Spleen (tissue), 11 donors: Measurements from ENCODE around the gene ALDOA. TPM values are rescaled to one million over a fixed set of nuclear protein-coding genes. Genes with fewer than 3 reads are reported as not detected.
A peak's percentile ranks its signal among the peaks of the same experiment; 100 is the strongest.

Experiments used
- DNase-seq: peaks from one replicate; pipeline ENCODE4 v3.0.0-alpha.2; 2020
- H3K27ac ChIP-seq, 8 donors: fragments of 200-600 bp; sonication (generic) in 7 of 8; 1 replicate in 4 of 8; 2 replicates in 4 of 8; pipeline versions ENCODE4 v1.5.0 to v1.8.0; 2016 to 2021; ENCODE audit warnings: inconsistent platforms in 4 of 8, mild to moderate bottlenecking in 4 of 8, moderate library complexity in 1 of 8
- H3K27me3 ChIP-seq, 7 donors: fragments of 200-600 bp; sonication (generic) in 6 of 7; replicated peaks in 1 of 7; 1 replicate in 4 of 7; 2 replicates in 3 of 7; pipeline versions ENCODE4 v1.5.0 to v1.8.0; 2016 to 2021; ENCODE audit warnings: inconsistent platforms in 3 of 7, mild to moderate bottlenecking in 1 of 7
- H3K36me3 ChIP-seq, 6 donors: fragments of 200-600 bp; sonication (generic) in 5 of 6; 1 replicate in 4 of 6; 2 replicates in 2 of 6; pipeline versions ENCODE4 v1.5.0 to v1.8.0; 2016 to 2021; ENCODE audit warnings: inconsistent platforms in 2 of 6
- H3K4me1 ChIP-seq, 6 donors: fragments of 200-600 bp; sonication (generic) in 5 of 6; 1 replicate in 3 of 6; 2 replicates in 3 of 6; pipeline versions ENCODE4 v1.5.0 to v1.8.0; 2016 to 2021; ENCODE audit warnings: inconsistent platforms in 3 of 6
- H3K4me3 ChIP-seq, 8 donors: fragments of 200-600 bp; sonication (generic) in 7 of 8; 1 replicate in 4 of 8; 2 replicates in 4 of 8; pipeline versions ENCODE4 v1.5.0 to v1.8.0; 2016 to 2021; ENCODE audit warnings: inconsistent platforms in 4 of 8, mild to moderate bottlenecking in 4 of 8, moderate library complexity in 2 of 8
- H3K9me3 ChIP-seq, 8 donors: fragments of 200-600 bp; sonication (generic) in 7 of 8; 1 replicate in 4 of 8; 2 replicates in 4 of 8; pipeline versions ENCODE4 v1.5.0 to v1.8.0; 2016 to 2021; ENCODE audit warnings: inconsistent platforms in 4 of 8
- CTCF ChIP-seq, 11 experiments: fragments of 200-600 bp in 7 of 11; fragments of 450-650 bp in 4 of 11; sonication (generic) in 4 of 11; IDR thresholded peaks in 8 of 11; conservative IDR thresholded peaks in 3 of 11; 1 replicate in 7 of 11; 2 replicates in 4 of 11; pipeline versions ENCODE4 v1.4.0 to v1.8.0; 2016 to 2021; ENCODE audit warnings: antibody characterized with exemption in 11 of 11, inconsistent platforms in 4 of 11, mild to moderate bottlenecking in 1 of 11
- POLR2A ChIP-seq, 3 donors: fragments of 450-650 bp; IDR thresholded peaks; one replicate each; pipeline ENCODE4 v1.5.1; 2017; ENCODE audit warnings: antibody characterized with exemption in 3 of 3, mild to moderate bottlenecking in 1 of 3
- POLR2AphosphoS5 ChIP-seq, 3 donors: sonication (generic); formaldehyde crosslinking; IDR thresholded peaks; one replicate each; pipeline ENCODE4 v1.5.1; 2017; ENCODE audit warnings: antibody characterized with exemption in 3 of 3
- WGBS, 5 donors: extraction: QIAGEN DNeasy Blood & Tissue Kit in 3 of 5; methylation state at CpG; one replicate each; pipeline versions ENCODE4 v1.1.5 to v1.1.7; 2013 to 2018; 5-methylcytosine and 5-hydroxymethylcytosine counted together
- intact Hi-C: fragments of 100-400 bp; cut with DNase I; formaldehyde crosslinking; loops from one replicate; pipeline ENCODE4 v1.15.0; 2023; ENCODE audit warnings: low total_unique reads
- polyA plus RNA-seq, 3 donors: library from polyadenylated mRNA; stranded (reverse); fragments of 200-250 nt; gene quantifications; one replicate each; pipeline ENCODE4 v1.2.1, GENCODE V29; 2013
- total RNA-seq, 7 donors: library from RNA; depleted of rRNA in 3 of 7; stranded (reverse); fragments of >200 nt in 3 of 7; fragmentation: NEBNext Ultra II Directional in 4 of 7; extraction: Animal tissue kit (Norgen Biotek cat#: 25700) in 4 of 7; gene quantifications; one replicate each; pipeline versions ENCODE4 v1.1.0 to v1.2.1, GENCODE V29; 2016 to 2021
- donor health status: healthy with polysubstance abuse.
- donor health status: DM: no; HTN: no; CAD: no; lungs with moderate emphysema.
- donor health status: DM: no; HTN: no; CAD: no.
- donor health status: Bipolar disorder and iron deficiency.
- donor health status: healthy.
- donor health status: DM: no; HTN: no; CAD: no.
- donor health status: DM: yes; HTN: yes; CAD: no.

ALDOA gene
- total and polyA plus RNA-seq, 10 donors, result 424 to 880 (median 598) TPM

DNA sequence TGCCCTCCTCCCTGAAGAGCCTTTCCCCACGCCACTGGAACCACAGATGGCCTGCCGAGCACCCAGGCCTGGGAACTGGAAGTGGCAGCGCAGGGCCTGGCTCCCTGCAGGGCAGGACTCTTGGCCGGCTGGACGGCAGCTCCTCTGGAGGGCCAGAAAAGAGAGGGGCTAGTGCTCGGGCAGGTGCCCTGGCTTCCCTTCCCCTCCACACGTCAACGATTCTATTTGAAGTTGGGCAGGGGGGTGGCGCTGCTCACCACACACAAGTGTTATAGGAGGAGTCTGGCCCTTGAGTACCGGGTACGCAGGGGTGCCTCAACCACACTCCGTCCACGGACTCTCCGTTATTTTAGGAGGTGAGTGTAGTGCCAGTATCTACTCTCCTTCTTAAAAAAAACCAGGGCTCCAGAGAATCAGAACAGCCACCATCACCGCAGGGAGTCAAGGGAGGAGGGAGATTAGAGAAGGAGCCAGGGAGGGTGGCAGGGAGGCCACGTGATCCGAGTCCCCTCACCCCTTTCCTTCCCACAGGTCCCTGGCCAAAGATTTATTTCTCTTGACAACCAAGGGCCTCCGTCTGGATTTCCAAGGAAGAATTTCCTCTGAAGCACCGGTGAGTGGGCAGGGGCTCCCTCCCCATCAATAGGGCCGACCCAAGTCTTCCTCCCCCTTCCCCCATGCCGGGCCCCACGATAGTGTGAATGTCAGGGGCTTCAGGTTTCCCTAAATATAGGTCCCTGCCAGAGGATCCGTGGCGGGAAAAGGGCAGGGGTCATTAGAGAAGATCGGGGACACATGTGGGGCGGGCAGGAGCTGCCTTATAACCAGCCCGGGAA lies 1.4 kb upstream of the ALDOA start:
- H3K9me3 ChIP-seq, result no peaks in the 10 kb centered on the region

GRCh38 chr16:30064729-30065101 lies 845 bp upstream of the ALDOA start:
- DNase-seq, result no peak
- 0% methylated on average over 24 to 25 of the region's 25 CpGs for WGBS, 5 donors
- peak overlapping the region; percentile 65 to 99 (median 90) for H3K4me3 ChIP-seq
- no peaks in the 10 kb centered on the region for H3K27me3 ChIP-seq
- H3K36me3 ChIP-seq, result peaks cover 8 to 32% (median 28%) of the 10 kb centered on the region in 6 donors
- peak overlapping the region; percentile 93 to 100 (median 98) for H3K27ac ChIP-seq
- intact Hi-C loops, result no loop called here
- no peaks in the 10 kb centered on the region for H3K9me3 ChIP-seq
- TF ChIP-seq POLR2A (IDR thresholded peaks at IDR 0.05) (no peak), POLR2AphosphoS5 (IDR thresholded peaks at IDR 0.05) (no peak), CTCF (IDR thresholded peaks at IDR 0.05 in 8 of 11, conservative IDR thresholded peaks at IDR 0.05 in 3 of 11) (no peak)
- peaks cover 33 to 60% (median 50%) of the 10 kb centered on the region in 6 donors for H3K4me1 ChIP-seq

More for the DNA sequence above, 1.4 kb upstream of the ALDOA start:
- Histone ChIP-seq H3K36me3 (peaks cover 3 to 26% (median 22%) of the 10 kb centered on the region in 6 donors), H3K4me1 (peaks cover 30 to 54% (median 45%) of the 10 kb centered on the region in 6 donors), H3K27ac (peak overlapping the region; percentile 93 to 100 (median 98)), H3K27me3 (no peaks in the 10 kb centered on the region), H3K4me3 (peak overlapping the region; percentile 65 to 99 (median 90))
- 0 to 4% (median 3%) methylated on average over 22 to 27 of the region's 27 CpGs for WGBS, 5 donors
- TF ChIP-seq POLR2A (IDR thresholded peaks at IDR 0.05) (peak in 1 of 3 donors; percentile 15), POLR2AphosphoS5 (IDR thresholded peaks at IDR 0.05) (peak; percentile 71 to 84 (median 78)), CTCF (IDR thresholded peaks at IDR 0.05 in 8 of 11, conservative IDR thresholded peaks at IDR 0.05 in 3 of 11) (peak; percentile 14 to 58 (median 41))
- peak; percentile 93 for DNase-seq
- intact Hi-C loops, result no loop called here

- no peak for TF ChIP-seq POLR2AphosphoS5 (IDR thresholded peaks at IDR 0.05)
- no peak for TF ChIP-seq POLR2A (IDR thresholded peaks at IDR 0.05)
- TF ChIP-seq CTCF (IDR thresholded peaks at IDR 0.05 in 8 of 11, conservative IDR thresholded peaks at IDR 0.05 in 3 of 11), result peak in 1 of 11 experiments; percentile 1
- no peak for DNase-seq
- Histone ChIP-seq H3K27ac (peak overlapping the region; percentile 93 to 100 (median 98)), H3K36me3 (peaks cover 10 to 46% (median 43%) of the 10 kb centered on the region in 6 donors), H3K27me3 (no peaks in the 10 kb centered on the region), H3K9me3 (no peaks in the 10 kb centered on the region), H3K4me3 (peak overlapping the region; percentile 65 to 99 (median 90)), H3K4me1 (peaks cover 33 to 74% (median 61%) of the 10 kb centered on the region in 6 donors)
- 1 to 2% (median 1%) methylated on average over 33 to 44 of the region's 44 CpGs for WGBS, 5 donors
- intact Hi-C loops, result no loop called here
These were observed 592 bp downstream of the ALDOA start for GRCh38 chr16:30065943-30066760.
